Activated naive CD8-positive, alpha-beta T cell treated with anti-CD3 and anti-CD28 coated beads, Interleukin-2, amount 50 U/mL, for 16 hours (primary cell): ENCODE measurements around the gene GNL1.

Experiments
- DNase-seq: peaks from one replicate; pipeline ENCODE4 v3.0.0-alpha.2; 2020; ENCODE audit warnings: low read depth, low spot score

Gene GNL1

GRCh38 chr6:30570740-30571074 is 14.4 kb upstream of the GNL1 start:
- DNase-seq = no peak

DNA sequence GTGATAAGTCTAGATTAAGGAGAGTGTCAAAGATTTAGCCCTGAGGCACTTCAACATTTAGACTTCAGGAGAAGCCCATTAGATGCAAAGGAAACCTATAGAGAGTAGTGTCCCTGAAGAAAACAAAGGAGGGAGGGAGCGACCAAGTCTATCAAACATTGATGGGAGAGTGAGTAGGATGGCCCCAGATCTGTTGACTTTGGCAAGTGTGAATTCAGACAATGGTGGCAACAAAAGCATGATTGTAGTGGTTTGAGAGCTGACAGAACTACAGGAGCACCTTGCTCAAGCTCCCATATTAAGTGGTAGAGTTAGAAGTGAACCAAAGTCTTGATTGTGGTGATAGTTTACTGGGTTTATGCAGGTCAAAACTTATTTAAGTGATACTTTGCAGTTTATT is 14.0 kb upstream of the GNL1 start:
- no peak for DNase-seq

DNA sequence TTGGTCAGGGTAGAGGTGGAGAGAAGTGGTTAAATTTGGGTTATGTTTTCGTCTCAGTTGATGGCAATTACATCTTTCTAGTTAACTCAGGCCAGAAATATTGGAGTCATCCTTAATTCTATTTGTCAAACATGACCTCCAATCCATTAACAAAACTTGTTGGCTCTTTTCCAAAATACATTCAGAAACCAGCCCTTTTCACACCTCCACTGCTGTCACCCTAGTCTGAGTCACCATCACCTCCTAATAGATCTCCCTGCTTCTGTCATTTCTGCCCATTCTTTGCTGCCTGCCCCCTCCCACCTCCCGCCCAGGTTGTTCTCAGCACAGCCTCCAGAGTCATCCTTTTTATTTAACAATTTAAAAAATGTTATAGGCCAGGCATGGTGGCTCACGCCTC is 12.0 kb upstream of the GNL1 start:
- DNase-seq = no peak

GRCh38 chr6:30565772-30566171 is 9.5 kb upstream of the GNL1 start:
- DNase-seq = no peak

GRCh38 chr6:30564114-30564513 is 7.8 kb upstream of the GNL1 start:
- DNase-seq = no peak

DNA sequence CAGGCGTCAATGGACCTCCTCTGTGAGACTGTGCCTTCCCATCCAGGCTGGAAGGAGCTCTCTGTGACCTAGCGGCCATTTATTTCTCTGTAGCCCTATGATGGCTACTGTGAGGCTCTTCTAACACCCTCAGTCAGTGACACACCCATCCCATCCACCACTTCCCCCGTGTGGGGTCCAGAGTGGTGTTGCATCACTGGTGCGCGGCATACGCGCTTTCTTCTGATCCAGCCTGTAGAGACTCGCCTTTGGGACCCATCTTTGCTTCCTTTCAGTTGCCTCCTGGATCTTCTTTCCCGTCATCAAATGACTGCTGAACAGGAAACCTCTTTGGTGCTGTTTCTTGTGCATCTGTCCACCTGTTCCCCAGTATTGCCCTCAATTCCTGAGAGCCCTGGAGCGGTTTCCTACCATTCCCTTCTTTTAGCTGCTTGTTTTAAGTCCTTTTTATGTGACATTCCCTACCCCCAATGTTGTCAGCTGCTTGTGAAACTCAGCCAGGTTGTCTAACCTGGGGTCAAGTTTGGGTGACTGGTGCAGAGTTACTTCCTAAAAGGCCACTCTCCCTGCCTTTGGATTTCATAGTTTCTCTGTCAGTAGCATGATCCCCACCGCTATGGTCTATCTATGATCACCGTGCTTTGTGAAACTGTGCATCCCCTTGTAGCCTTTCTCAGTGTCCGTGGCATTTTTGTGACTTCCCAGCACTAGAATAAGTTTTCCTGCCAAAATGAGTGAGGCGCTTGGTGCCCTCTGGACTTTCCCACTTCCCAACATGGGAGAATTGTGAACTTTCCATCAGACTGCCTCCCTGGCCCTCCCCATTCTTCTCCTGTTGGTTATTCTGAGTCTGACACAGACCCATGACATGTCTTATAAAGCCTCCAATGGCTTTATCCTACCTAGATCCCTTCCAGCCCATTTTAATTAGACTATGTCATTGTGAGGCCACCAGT is 6.5 kb upstream of the GNL1 start:
- no peak for DNase-seq

- DNase-seq = no peak
Measured at GRCh38 chr6:30560930-30561329, 4.6 kb upstream of the GNL1 start.

DNA sequence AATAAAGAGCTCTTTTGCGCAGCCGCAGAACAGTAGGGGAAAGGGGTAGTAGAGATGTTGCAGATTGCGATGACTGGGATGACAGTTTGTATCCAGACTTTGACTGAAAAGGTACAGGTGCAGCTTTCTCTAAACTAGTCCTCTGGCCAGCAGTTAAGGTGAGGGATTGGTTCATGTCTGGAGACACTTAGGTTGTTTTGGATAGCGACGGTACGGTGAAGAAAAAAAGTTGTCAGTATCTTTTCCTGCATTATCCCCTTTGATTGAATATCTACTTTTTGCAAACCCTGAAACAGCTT is 1.3 kb upstream of the GNL1 start:
- DNase-seq = no peak

- DNase-seq = peak; percentile 77
Measured at GRCh38 chr6:30556906-30557682, 805 bp upstream of the GNL1 start, which contains the start of gene PRR3. Gene PRR3 (plus strand): TSS chr6:30557295. CDS start chr6:30557345, 50 bp downstream.

- no peak for DNase-seq
Measured at GRCh38 chr6:30555816-30556065, 548 bp downstream of the GNL1 start.

DNA sequence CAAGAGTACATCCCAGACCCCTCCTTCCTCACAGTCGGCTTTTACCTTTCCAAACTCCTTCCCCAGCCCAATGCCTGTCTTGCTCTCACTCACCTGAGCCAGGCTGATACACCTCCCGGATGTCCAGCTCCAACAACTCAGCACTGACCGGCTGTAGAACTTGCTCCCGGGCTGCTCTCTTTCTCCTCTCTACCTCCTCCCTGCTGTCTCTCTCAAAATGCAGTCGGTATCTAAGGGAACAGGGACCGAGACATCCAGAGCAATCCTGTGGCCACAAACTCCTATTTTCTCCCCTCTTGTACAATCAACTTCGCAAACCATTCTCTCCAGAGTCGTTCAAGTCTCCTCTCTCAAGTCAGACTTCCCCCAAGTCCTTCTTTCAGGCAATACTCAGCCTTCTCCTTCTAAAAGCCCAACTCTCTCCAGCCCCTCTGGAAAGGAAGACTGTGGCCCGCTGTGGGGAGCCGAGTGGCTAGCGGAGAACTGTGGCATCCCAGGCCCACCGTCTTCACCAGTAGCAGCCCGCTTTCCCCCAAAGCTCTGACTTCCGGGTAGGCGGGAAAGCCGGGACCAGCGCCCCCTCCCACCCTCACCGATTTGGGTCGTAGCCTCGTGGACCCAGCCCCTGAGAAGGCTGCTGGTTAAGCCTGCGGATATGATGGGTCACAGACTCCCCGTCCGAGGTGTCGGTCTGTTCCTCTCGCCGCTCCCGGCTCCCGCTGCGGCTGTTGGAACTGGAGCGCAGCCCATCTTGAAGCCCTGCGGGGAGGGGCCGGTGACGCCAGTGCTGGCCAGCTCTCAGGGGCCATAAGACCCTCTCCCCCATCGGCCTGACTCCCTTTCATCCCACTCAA is 1.1 kb downstream of the GNL1 start:
- no peak for DNase-seq

DNA sequence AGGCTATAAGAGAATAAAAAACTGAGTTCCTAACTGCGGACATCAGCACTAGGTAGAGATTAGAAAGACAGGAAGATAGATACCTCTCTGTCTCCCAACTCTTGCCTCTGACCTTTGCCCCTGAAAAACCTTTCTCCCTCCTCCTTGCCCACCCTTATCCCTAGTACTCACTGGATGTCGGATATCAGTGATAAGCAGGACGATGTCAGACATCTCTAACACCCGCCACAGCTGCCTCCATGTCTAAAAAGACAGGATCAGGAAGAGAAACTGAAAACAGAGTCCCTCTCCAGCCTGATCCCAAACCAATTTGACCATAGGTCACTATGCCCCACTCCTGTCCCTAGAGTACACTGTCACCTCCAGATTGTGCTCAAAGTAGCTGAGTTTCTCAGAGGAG is 1.9 kb downstream of the GNL1 start:
- DNase-seq = no peak

- no peak for DNase-seq
Measured at GRCh38 chr6:30548375-30548774, 7.9 kb downstream of the GNL1 start.

- no peak for DNase-seq
Measured at GRCh38 chr6:30547454-30547853, 8.8 kb downstream of the GNL1 start.

- DNase-seq = no peak
Measured at GRCh38 chr6:30544666-30545272, 11.5 kb downstream of the GNL1 start.

DNA sequence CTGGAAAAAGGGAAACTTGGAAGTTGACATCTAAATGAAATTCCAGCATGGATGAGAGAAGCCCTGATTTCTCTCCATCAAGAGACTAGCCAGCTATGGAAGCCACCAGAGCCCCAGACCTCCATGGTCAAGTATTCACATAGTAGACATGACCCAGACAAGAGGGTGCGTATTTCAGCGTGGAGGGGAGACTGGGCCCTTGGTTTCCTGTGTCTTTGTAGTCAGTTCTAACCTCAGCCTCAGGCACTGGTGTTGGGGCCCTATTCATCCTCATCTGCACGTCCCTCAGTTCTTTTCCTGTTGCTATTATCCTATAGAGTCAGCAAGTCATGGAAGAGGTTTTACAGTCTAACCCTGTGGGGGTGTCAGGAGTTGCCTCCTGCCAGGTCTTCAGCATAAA is 12.5 kb downstream of the GNL1 start:
- no peak for DNase-seq

DNA sequence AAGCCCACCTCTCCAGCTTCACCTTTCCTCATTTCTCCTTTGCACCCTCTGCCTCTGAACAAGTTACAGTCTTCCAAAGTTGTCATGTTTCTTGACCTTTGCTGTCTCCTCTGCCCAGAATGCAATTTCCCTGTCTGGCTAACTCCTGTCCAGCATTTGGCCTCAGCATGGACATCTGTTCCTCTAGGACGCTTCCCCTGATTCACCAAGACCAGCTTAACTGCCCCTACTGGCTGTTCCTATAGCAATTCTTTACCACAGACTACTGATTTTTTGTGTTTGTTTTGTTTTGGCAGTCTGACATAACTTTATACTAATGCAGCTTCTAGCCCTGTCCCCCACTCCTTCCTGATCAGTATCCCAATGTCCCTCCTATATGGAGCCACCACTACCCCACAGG is 13.4 kb downstream of the GNL1 start:
- no peak for DNase-seq

GRCh38 chr6:30542404-30542725 is 13.9 kb downstream of the GNL1 start:
- DNase-seq = no peak

DNA sequence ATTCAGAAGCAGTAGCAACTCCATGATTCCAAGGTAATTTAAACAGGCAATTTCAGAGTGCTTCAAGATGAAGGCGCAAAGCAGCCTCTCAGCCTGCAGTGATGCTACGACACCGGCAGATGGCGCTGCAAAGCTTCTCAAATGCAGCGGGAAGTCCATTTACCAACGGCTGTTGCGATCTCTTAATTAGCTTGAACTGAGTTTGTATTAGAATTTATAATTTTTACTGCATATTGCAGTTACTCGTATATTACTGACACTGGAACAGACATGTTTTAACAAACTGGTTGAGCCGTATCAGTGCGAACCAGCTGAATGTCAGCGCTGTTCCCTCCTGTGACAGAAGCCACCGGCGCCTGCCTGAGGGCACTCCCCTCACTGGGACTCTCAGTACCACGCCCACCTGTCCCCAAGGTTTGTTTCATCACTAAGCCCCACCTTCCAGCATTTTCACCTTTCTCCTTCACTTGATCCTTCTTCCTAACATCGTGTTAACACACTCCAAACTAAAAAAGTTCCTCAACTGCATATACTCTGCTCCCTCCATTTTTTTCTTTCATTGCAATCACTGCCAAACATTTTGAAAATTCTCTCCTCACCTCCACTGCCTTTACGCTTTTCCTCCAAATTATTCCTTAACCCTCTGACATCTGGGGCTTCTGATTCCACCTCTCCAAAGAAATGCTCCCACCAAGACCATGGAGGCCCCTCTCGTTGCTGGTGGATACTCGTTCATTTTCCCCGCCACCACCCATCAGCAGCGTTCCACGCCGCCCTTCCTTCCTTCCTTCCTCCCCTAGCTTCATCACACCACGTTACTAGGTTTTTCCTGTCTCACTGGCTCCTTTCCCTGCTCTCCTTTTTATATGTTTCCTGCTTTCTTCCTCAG is 14.5 kb downstream of the GNL1 start:
- DNase-seq = peak; percentile 59

- no peak for DNase-seq
Measured at GRCh38 chr6:30537931-30538330, 18.4 kb downstream of the GNL1 start.
